Measurements from ENCODE around the gene SSH2.

Gene SSH2

GRCh38 chr17:29622337-29623282, 307.4 kb downstream of the SSH2 start, which contains the start of gene CORO6 (continued):
- TF ChIP-seq, protein P1, sequence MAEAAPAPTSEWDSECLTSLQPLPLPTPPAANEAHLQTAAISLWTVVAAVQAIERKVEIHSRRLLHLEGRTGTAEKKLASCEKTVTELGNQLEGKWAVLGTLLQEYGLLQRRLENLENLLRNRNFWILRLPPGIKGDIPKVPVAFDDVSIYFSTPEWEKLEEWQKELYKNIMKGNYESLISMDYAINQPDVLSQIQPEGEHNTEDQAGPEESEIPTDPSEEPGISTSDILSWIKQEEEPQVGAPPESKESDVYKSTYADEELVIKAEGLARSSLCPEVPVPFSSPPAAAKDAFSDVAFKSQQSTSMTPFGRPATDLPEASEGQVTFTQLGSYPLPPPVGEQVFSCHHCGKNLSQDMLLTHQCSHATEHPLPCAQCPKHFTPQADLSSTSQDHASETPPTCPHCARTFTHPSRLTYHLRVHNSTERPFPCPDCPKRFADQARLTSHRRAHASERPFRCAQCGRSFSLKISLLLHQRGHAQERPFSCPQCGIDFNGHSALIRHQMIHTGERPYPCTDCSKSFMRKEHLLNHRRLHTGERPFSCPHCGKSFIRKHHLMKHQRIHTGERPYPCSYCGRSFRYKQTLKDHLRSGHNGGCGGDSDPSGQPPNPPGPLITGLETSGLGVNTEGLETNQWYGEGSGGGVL (tag by site-specific recombination; IDR thresholded peaks at IDR 0.05): peak; percentile 80
- TF ChIP-seq ZBTB44 (tag by site-specific recombination; IDR thresholded peaks at IDR 0.05) (peak; percentile 49; the same call in 1 of the 2 replicates), OVOL3 (tag by site-specific recombination; IDR thresholded peaks at IDR 0.05) (0 out of 2 replicates have a peak, but pooled peaks have one; percentile 19), PATZ1 (tag by site-specific recombination; IDR thresholded peaks at IDR 0.05) (peak; percentile 52; the same call in 1 of the 2 replicates), ZSCAN5A (tag by site-specific recombination; IDR thresholded peaks at IDR 0.05) (no peak), ZNF24 (tag by site-specific recombination; IDR thresholded peaks at IDR 0.05) (no peak), KLF16 (tag by site-specific recombination; IDR thresholded peaks at IDR 0.05) (peak; percentile 75; the same call in 1 of the 2 replicates), ZNF404 (tag by site-specific recombination; IDR thresholded peaks at IDR 0.05) (no peak), ZNF585B (tag by site-specific recombination; IDR thresholded peaks at IDR 0.05) (no peak), CTCF (tag by site-specific recombination; IDR thresholded peaks at IDR 0.05) (peak; percentile 19; the same call in 1 of the 2 replicates), GLIS1 (tag by site-specific recombination; IDR thresholded peaks at IDR 0.05) (peak; percentile 4; the same call in 1 of the 2 replicates), KLF10 (tag by site-specific recombination; IDR thresholded peaks at IDR 0.05) (peak; percentile 22; the same call in 1 of the 2 replicates), ZEB2 (tag by site-specific recombination; IDR thresholded peaks at IDR 0.05) (0 out of 2 replicates have a peak, but pooled peaks have one; percentile 30), ZNF596 (tag by site-specific recombination; IDR thresholded peaks at IDR 0.05) (0 out of 2 replicates have a peak, but pooled peaks have one; percentile 3), ZNF394 (tag by site-specific recombination; IDR thresholded peaks at IDR 0.05; ENCODE audit: borderline replicate concordance) (peak; percentile 33; the same call in 1 of the 2 replicates), ZNF580 (tag by site-specific recombination; IDR thresholded peaks at IDR 0.05) (no peak)
- TF ChIP-seq, protein P2, sequence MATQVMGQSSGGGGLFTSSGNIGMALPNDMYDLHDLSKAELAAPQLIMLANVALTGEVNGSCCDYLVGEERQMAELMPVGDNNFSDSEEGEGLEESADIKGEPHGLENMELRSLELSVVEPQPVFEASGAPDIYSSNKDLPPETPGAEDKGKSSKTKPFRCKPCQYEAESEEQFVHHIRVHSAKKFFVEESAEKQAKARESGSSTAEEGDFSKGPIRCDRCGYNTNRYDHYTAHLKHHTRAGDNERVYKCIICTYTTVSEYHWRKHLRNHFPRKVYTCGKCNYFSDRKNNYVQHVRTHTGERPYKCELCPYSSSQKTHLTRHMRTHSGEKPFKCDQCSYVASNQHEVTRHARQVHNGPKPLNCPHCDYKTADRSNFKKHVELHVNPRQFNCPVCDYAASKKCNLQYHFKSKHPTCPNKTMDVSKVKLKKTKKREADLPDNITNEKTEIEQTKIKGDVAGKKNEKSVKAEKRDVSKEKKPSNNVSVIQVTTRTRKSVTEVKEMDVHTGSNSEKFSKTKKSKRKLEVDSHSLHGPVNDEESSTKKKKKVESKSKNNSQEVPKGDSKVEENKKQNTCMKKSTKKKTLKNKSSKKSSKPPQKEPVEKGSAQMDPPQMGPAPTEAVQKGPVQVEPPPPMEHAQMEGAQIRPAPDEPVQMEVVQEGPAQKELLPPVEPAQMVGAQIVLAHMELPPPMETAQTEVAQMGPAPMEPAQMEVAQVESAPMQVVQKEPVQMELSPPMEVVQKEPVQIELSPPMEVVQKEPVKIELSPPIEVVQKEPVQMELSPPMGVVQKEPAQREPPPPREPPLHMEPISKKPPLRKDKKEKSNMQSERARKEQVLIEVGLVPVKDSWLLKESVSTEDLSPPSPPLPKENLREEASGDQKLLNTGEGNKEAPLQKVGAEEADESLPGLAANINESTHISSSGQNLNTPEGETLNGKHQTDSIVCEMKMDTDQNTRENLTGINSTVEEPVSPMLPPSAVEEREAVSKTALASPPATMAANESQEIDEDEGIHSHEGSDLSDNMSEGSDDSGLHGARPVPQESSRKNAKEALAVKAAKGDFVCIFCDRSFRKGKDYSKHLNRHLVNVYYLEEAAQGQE (tag by site-specific recombination; IDR thresholded peaks at IDR 0.05): peak; percentile 38
- TF ChIP-seq, protein P3, sequence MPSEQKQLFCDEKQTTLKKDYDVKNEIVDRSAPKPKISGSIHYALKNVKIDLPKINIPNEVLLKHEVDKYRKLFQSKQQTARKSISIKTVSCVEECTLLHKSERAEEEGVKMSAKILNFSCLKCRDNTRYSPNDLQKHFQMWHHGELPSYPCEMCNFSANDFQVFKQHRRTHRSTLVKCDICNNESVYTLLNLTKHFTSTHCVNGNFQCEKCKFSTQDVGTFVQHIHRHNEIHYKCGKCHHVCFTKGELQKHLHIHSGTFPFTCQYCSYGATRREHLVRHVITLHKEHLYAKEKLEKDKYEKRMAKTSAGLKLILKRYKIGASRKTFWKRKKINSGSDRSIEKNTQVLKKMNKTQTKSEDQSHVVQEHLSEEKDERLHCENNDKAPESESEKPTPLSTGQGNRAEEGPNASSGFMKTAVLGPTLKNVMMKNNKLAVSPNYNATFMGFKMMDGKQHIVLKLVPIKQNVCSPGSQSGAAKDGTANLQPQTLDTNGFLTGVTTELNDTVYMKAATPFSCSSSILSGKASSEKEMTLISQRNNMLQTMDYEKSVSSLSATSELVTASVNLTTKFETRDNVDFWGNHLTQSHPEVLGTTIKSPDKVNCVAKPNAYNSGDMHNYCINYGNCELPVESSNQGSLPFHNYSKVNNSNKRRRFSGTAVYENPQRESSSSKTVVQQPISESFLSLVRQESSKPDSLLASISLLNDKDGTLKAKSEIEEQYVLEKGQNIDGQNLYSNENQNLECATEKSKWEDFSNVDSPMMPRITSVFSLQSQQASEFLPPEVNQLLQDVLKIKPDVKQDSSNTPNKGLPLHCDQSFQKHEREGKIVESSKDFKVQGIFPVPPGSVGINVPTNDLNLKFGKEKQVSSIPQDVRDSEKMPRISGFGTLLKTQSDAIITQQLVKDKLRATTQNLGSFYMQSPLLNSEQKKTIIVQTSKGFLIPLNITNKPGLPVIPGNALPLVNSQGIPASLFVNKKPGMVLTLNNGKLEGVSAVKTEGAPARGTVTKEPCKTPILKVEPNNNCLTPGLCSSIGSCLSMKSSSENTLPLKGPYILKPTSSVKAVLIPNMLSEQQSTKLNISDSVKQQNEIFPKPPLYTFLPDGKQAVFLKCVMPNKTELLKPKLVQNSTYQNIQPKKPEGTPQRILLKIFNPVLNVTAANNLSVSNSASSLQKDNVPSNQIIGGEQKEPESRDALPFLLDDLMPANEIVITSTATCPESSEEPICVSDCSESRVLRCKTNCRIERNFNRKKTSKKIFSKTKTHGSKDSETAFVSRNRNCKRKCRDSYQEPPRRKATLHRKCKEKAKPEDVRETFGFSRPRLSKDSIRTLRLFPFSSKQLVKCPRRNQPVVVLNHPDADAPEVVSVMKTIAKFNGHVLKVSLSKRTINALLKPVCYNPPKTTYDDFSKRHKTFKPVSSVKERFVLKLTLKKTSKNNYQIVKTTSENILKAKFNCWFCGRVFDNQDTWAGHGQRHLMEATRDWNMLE (tag by site-specific recombination; conservative IDR thresholded peaks at IDR 0.05; ENCODE audit: low read depth): peak; percentile 21; the same call in 1 of the 2 replicates

All from HEK293 (cell line).